Hematopoietic multipotent progenitor cell treated with erythropoietin and hydrocortisone succinate and interleukin-3 and kit ligand, for 8 days (in vitro differentiated cells): ENCODE measurements around the gene NR4A1.

ENCODE experiments used
- DNase-seq: peaks from one replicate; pipeline ENCODE4 v3.0.0-alpha.2; 2015

Gene NR4A1

GRCh38 chr12:52059582-52060497 is 8.6 kb downstream of the NR4A1 start:
- no peak for DNase-seq

GRCh38 chr12:52060498-52061177 is 9.4 kb downstream of the NR4A1 start:
- no peak for DNase-seq

GRCh38 chr12:52061470-52062166 is 10.4 kb downstream of the NR4A1 start:
- no peak for DNase-seq

- DNase-seq, result no peak
These were observed 11.2 kb downstream of the NR4A1 start for GRCh38 chr12:52062167-52063081.

- DNase-seq, result peak; percentile 46
These were observed 12.1 kb downstream of the NR4A1 start for GRCh38 chr12:52063082-52063924.

- no peak for DNase-seq
These were observed 12.9 kb downstream of the NR4A1 start for GRCh38 chr12:52063981-52064649.

GRCh38 chr12:52066346-52067080 is 15.3 kb downstream of the NR4A1 start:
- no peak for DNase-seq

GRCh38 chr12:52067081-52067374 is 15.8 kb downstream of the NR4A1 start:
- no peak for DNase-seq

- DNase-seq, result peak; percentile 96
These were observed 18.3 kb downstream of the NR4A1 start, which contains the start of gene ATG101 for GRCh38 chr12:52069327-52070184. TSS of gene ATG101 (plus strand) at chr12:52069978. CDS start at chr12:52073651, 3,673 bp downstream.

GRCh38 chr12:52070185-52070925 is 19.1 kb downstream of the NR4A1 start:
- DNase-seq, result peak; percentile 10

- DNase-seq, result no peak
These were observed 22.5 kb downstream of the NR4A1 start for GRCh38 chr12:52073531-52074381.

- no peak for DNase-seq
These were observed 23.9 kb downstream of the NR4A1 start for GRCh38 chr12:52074971-52075724.

GRCh38 chr12:52076811-52077210 is 25.6 kb downstream of the NR4A1 start:
- no peak for DNase-seq

- DNase-seq, result no peak
These were observed 27.0 kb downstream of the NR4A1 start for GRCh38 chr12:52078276-52078675.

- no peak for DNase-seq
These were observed 28.5 kb downstream of the NR4A1 start, which contains the start of gene SMIM41 for GRCh38 chr12:52079576-52080402. TSS of gene SMIM41 (plus strand) at chr12:52079704. CDS start at chr12:52079780, 76 bp downstream.
